Osteoblast (primary cell): ENCODE data around the gene PTGES3. TPM values are rescaled to one million over a fixed set of nuclear protein-coding genes. Genes with fewer than 3 reads are reported as not detected.

Experiments used
- DNase-seq: peaks from one replicate; pipeline ENCODE4 v3.0.0; 2011; ENCODE audit warnings: low spot score, mixed read lengths; ENCODE audit not compliant: insufficient read length; ENCODE audit errors: missing footprints
- H2AFZ ChIP-seq: 2 replicates; pipeline ENCODE4 v1.6.0; 2011; ENCODE audit warnings: mild to moderate bottlenecking, low read length
- H3K27ac ChIP-seq: 2 replicates; pipeline ENCODE4 v1.5.1; 2011; ENCODE audit warnings: mild to moderate bottlenecking, low read depth, low read length, moderate library complexity
- H3K27me3 ChIP-seq: 2 replicates; pipeline ENCODE4 v1.6.0; 2012; ENCODE audit warnings: mild to moderate bottlenecking, control low read depth, inconsistent platforms, low read length, moderate library complexity; ENCODE audit not compliant: insufficient read depth
- H3K36me3 ChIP-seq: 2 replicates; pipeline ENCODE4 v1.5.1; 2011; ENCODE audit warnings: mild to moderate bottlenecking, low read length, control low read depth, moderate library complexity; ENCODE audit not compliant: insufficient read depth
- H3K4me1 ChIP-seq: 2 replicates; pipeline ENCODE4 v1.5.1; 2011; ENCODE audit warnings: mild to moderate bottlenecking, low read length, control low read depth, moderate library complexity; ENCODE audit not compliant: insufficient read depth
- H3K4me2 ChIP-seq: 2 replicates; pipeline ENCODE4 v1.6.0; 2011; ENCODE audit warnings: mild to moderate bottlenecking, low read length; ENCODE audit not compliant: insufficient read depth
- H3K4me3 ChIP-seq: fragments of 200-600 bp; sonication (generic); 3 replicates; pipeline ENCODE4 v1.5.1; 2012; ENCODE audit warnings: mild to moderate bottlenecking, low read length, inconsistent platforms; ENCODE audit not compliant: insufficient read depth
- H3K79me2 ChIP-seq: 2 replicates; pipeline ENCODE4 v1.6.0; 2012; ENCODE audit warnings: mild to moderate bottlenecking, low read length, control low read depth, inconsistent platforms; ENCODE audit not compliant: insufficient read depth
- H3K9me3 ChIP-seq: 2 replicates; pipeline ENCODE4 v1.5.1; 2011; ENCODE audit warnings: low read depth, low read length, control low read depth
- H4K20me1 ChIP-seq: 2 replicates; pipeline ENCODE4 v1.6.0; 2012; ENCODE audit warnings: mild to moderate bottlenecking, low read length, control low read depth; ENCODE audit not compliant: insufficient read depth
- total RNA-seq: library from RNA; depleted of rRNA; stranded (reverse); fragments of >200 nt; gene quantifications from 2 replicates; pipeline ENCODE4 v1.2.3, GENCODE V29; 2012
- TF ChIP-seq, protein P1 (sequence below): IDR thresholded peaks from 2 replicates; pipeline ENCODE4 v1.5.1; 2011; ENCODE audit warnings: mild to moderate bottlenecking, low read depth, low read length, moderate library complexity; ENCODE audit errors: extremely low read depth

PTGES3 gene
- total RNA-seq, 1 donor, result 63.0 TPM

DNA sequence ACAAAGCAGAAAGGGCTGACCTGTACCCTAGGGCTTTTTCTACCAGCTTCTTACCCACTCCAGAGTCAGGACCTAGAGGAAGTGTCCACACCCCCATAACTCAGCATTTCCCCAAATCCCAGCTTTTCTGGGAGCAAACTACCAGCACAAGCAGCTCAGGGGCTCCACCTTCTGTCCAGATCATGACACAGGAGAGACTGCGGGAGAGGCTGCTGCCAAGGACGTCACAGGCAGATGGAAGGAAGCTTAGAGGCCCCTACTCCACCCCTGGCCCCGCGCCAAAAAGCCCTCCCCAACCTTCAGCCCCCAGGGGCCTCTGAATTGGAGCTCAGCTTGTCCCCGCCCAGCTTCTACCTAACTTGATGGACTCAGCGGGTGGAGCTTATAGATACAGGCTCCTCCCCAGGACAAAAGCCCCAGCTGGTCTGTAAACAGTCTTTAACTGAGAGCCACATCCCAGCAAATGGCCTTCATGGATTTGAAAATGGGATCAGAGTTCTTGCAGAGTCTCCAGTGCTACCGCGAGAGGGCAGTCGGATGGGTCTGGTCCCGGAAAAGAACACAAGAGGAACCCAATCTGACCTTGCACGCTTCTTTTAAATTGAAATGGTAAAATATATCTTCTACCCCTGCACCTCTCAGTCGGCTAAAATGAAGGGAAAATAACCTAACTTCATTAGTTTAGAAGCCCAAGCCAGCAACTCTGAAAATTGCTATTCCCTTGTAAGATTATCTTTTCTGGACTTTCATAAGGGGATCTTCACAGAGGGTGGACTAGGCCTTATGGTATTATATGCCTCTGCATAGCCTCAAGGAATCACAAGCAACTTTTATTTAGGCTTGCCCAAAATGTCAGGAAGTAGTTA lies 51.2 kb downstream of the PTGES3 start:
- H2AFZ ChIP-seq, result peak overlapping the region; percentile 32
- H4K20me1 ChIP-seq, result peaks cover 23% of the 10 kb centered on the region
- TF ChIP-seq, protein P1, sequence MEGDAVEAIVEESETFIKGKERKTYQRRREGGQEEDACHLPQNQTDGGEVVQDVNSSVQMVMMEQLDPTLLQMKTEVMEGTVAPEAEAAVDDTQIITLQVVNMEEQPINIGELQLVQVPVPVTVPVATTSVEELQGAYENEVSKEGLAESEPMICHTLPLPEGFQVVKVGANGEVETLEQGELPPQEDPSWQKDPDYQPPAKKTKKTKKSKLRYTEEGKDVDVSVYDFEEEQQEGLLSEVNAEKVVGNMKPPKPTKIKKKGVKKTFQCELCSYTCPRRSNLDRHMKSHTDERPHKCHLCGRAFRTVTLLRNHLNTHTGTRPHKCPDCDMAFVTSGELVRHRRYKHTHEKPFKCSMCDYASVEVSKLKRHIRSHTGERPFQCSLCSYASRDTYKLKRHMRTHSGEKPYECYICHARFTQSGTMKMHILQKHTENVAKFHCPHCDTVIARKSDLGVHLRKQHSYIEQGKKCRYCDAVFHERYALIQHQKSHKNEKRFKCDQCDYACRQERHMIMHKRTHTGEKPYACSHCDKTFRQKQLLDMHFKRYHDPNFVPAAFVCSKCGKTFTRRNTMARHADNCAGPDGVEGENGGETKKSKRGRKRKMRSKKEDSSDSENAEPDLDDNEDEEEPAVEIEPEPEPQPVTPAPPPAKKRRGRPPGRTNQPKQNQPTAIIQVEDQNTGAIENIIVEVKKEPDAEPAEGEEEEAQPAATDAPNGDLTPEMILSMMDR, result peak; percentile 80
- H3K4me2 ChIP-seq, result peak overlapping the region; percentile 97
- H3K4me1 ChIP-seq, result peaks cover 36% of the 10 kb centered on the region
- peak overlapping the region; percentile 83 for H3K4me3 ChIP-seq
- H3K36me3 ChIP-seq, result peaks cover 48% of the 10 kb centered on the region
- H3K79me2 ChIP-seq, result peaks cover 50% of the 10 kb centered on the region
- H3K9me3 ChIP-seq, result no peaks in the 10 kb centered on the region
- H3K27me3 ChIP-seq, result no peaks in the 10 kb centered on the region
- DNase-seq, result peak; percentile 99
- peak overlapping the region; percentile 79 for H3K27ac ChIP-seq

DNA sequence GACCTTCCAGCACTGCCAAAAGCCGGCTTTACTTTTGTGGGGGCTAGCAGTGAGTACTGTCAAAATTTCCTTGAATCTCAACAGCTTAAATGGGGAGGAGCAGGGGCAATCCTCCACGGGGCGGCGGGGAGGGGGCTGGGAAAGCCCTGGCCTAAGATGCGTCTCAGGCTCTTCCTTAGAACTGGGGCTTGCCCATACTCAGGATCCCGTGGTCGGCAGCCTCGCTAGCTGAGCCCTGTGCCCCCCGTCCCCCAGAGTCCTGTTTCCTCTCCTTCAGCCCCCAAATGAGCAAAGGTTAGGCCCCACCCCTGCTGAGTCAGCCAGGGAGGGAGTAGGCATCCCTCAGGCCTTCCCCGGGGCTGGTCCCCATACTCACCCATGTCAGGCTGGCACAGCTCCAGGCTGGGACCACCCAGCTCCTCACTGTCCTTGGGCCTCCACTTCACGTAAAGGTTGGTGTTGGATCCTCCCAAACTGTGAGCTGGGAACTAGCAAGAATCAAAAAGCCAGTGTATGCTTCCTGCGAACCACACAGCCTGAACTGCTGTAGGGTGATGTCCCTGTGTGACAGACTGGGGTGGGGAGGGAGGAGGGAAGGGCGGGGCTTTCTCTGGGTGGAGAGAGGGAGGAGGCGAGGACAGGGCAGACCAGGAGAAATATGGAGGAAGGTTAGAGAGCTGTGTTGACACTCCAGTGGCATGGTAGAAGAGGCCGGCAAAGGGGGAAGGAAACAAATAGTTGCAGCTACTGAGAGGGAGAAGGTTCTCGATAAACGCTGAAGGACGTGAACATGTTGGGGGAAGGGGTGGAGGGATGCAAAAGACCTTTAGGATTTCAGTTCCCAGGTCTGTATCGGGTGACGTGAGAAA lies 52.0 kb downstream of the PTGES3 start:
- TF ChIP-seq, protein P1, result no peak
- Histone ChIP-seq H3K27me3 (no peaks in the 10 kb centered on the region), H4K20me1 (peaks cover 28% of the 10 kb centered on the region), H3K36me3 (peaks cover 39% of the 10 kb centered on the region), H3K27ac (peak overlapping the region; percentile 79), H3K4me3 (peak overlapping the region; percentile 83), H3K9me3 (no peaks in the 10 kb centered on the region), H3K4me2 (peak overlapping the region; percentile 97), H3K79me2 (peaks cover 52% of the 10 kb centered on the region), H2AFZ (peak overlapping the region; percentile 79), H3K4me1 (peaks cover 39% of the 10 kb centered on the region)
- DNase-seq, result peak; percentile 99

DNA sequence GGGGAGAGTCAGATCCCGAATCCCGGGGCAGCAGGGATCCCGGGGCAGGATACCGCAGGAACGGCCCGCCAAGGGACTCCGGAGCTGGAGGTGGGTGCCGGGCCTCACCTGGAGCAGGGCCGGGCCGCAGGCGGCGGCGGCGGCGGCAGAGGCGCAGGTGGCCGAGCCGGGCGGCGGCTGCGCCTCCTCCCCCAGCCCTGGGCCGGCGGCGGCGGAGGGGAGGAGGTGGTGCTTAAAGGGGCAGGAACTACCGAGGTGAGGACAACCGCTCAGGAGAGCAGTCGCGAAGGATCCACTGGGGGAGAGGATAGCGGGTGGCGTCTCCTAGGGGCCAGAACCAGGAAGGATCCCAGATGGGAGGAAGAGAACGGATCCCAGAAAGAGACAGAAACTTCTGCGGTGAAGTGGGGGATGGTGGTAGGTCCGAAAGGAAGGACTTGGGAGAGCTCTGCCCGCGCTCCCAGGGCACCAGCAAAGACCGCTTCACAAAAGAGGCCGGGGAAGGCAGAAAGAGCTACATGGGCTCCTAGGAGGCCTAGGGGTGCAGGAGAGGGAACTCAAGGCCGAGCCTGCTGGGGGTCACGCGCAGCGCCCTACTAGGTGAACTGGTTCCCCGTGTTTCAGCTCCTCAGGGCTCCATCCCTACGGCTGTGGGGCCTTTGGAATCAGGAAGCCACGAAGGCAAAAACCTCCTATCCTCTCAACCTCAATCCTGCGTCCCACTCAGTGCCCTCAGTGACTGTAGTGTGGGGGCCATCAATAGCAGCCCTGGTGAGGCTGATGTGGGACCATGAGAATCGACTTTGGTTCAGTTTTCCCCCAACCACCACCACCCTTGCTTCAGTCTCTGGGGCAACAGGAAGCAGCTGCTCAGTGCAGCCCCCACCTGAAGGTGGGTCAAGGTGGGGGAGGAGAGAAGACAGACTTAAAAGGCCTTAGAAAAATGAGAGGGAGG lies 53.0 kb downstream of the PTGES3 start:
- Histone ChIP-seq H3K27me3 (no peaks in the 10 kb centered on the region), H3K4me3 (peak overlapping the region; percentile 83), H3K4me2 (peak overlapping the region; percentile 97), H4K20me1 (peaks cover 35% of the 10 kb centered on the region), H3K27ac (peak overlapping the region; percentile 79), H2AFZ (peak overlapping the region; percentile 81), H3K79me2 (peaks cover 59% of the 10 kb centered on the region), H3K4me1 (peaks cover 44% of the 10 kb centered on the region), H3K9me3 (no peaks in the 10 kb centered on the region), H3K36me3 (peaks cover 30% of the 10 kb centered on the region)
- peak; percentile 98 for DNase-seq
- TF ChIP-seq, protein P1, result peak; percentile 50
